Measurements from ENCODE around the gene TCF15.

The TCF15 gene

DNA sequence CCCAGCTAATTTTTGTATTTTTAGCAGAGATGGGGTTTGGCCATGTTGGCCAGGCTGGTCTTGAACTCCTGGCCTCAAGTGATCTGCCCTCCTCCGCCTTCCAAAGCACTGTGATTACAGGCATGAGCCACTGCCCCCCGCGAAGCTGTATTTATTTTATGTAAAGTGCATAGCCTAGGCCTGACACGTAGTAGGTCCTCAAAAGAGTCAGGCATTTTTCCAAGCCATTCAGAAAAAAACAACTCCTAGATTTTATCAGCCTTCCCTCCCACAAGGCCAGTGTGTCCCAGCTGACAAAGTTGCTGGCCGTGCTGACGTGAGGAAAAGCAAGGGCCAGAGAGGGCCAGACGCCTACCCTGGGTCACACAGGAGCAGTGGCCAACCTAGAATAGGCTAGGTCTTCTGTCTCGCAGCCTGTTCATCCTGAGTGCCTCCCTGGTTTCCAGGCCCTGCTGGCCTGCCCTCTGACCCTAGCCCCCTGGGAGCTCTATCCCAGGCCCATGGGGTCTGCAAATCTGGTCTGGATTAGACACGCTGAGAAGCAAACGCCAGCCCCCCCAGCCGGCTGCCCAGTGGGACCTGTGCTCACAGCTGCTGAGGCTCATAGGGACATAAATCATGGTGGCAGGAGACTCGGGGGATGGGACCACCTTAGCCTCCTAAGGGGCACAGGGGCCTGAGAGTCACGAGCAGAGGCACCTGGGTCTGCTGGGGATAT, 11.8 kb downstream of the TCF15 start:
- Histone ChIP-seq H3K4me1 (ENCODE audit: control insufficient read depth, insufficient read depth, low read length, poor library complexity, severe bottlenecking) (no peaks in the 10 kb centered on the region), H3K36me3 (ENCODE audit: control insufficient read depth, insufficient read depth, low read length) (no peaks in the 10 kb centered on the region), H3K4me3 (ENCODE audit: insufficient read depth, low read depth, low read length, poor library complexity, severe bottlenecking) (no peak overlapping the region), H3K9me3 (ENCODE audit: control insufficient read depth, low read length) (no peaks in the 10 kb centered on the region), H3K27ac (ENCODE audit: insufficient read depth, low read length, poor library complexity, severe bottlenecking) (no peak overlapping the region), H3K27me3 (replicated peaks; ENCODE audit: control insufficient read depth, insufficient read depth, low read length, poor library complexity, severe bottlenecking) (no peaks in the 10 kb centered on the region)
- no peak for DNase-seq

DNA sequence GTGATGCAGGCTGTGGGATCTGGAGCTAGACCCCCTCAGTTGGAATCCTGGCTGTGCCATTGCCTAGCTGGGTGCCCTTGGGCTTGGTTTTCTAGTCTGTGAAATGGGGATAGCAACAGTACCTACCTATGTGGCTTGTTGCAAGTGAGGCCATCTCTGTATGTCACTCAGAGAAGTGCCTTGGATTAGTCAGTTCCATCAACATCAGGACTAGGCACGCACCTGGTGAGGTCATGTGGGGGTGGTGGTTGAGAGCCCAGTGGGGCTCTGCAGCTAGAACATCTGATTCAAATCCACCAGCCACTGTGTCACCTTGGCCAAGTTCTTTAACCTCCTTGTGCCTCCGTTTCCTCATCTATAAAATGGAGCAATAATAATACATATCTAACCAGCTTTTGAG, 12.5 kb downstream of the TCF15 start:
- no peaks in the 10 kb centered on the region for H3K9me3 ChIP-seq (ENCODE audit: control insufficient read depth, low read length)
- H3K4me3 ChIP-seq (ENCODE audit: insufficient read depth, low read depth, low read length, poor library complexity, severe bottlenecking), result no peak overlapping the region
- H3K27ac ChIP-seq (ENCODE audit: insufficient read depth, low read length, poor library complexity, severe bottlenecking), result no peak overlapping the region
- no peaks in the 10 kb centered on the region for H3K27me3 ChIP-seq (replicated peaks; ENCODE audit: control insufficient read depth, insufficient read depth, low read length, poor library complexity, severe bottlenecking)
- H3K4me1 ChIP-seq (ENCODE audit: control insufficient read depth, insufficient read depth, low read length, poor library complexity, severe bottlenecking), result no peaks in the 10 kb centered on the region
- no peak for DNase-seq
- H3K36me3 ChIP-seq (ENCODE audit: control insufficient read depth, insufficient read depth, low read length), result no peaks in the 10 kb centered on the region

DNA sequence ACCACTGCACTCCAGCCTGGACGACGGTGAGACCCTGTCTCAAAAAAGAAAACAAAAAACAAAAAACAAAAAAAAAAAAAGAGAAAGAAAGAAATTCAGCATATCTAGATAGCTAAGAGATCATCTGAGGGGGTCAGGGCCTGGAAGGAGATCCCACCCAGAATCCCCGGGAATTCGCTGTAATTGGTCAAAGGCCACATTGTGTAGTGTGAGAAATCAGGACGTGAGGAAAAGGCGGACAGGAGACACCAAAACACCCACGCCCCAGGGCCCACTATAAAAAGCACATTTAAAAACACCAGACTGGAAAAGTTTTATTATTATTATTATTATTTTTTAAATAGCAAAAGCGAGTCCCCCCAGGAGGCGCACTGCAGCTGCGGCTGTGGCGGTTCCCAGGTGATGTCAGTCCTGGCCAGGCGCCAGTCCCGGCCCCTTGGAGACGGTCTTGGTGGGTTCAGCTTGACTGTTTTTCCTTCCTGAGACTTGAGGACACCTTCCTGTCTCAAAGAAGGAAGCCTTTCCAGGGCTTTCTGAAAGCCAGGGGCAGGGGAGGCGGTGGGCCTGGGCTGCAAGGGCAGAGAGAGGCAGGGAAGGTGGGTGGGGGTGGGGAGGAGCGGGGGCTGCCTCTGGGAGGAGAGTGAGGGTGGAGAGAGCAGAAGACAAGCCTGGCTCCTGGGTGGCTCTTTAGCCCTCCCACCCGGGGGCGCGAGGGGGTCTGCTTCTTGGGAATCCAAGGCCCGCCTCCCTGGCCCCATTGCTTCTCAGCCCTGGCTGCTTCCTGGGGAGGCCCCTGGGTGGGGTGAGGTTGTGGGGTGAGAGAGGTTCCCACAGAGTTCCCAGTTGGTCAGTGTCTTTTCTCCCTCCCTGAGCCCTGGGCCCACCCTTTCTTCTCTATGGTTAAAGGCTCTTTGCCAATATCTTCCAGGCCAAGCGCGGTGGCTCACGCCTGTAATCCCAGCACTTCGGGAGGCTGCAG, 14.5 kb downstream of the TCF15 start:
- Histone ChIP-seq H3K27me3 (replicated peaks; ENCODE audit: control insufficient read depth, insufficient read depth, low read length, poor library complexity, severe bottlenecking) (peaks cover 1% of the 10 kb centered on the region), H3K27ac (ENCODE audit: insufficient read depth, low read length, poor library complexity, severe bottlenecking) (no peak overlapping the region), H3K4me3 (ENCODE audit: insufficient read depth, low read depth, low read length, poor library complexity, severe bottlenecking) (no peak overlapping the region), H3K9me3 (ENCODE audit: control insufficient read depth, low read length) (no peaks in the 10 kb centered on the region), H3K36me3 (ENCODE audit: control insufficient read depth, insufficient read depth, low read length) (no peaks in the 10 kb centered on the region), H3K4me1 (ENCODE audit: control insufficient read depth, insufficient read depth, low read length, poor library complexity, severe bottlenecking) (no peaks in the 10 kb centered on the region)
- no peak for DNase-seq

DNA sequence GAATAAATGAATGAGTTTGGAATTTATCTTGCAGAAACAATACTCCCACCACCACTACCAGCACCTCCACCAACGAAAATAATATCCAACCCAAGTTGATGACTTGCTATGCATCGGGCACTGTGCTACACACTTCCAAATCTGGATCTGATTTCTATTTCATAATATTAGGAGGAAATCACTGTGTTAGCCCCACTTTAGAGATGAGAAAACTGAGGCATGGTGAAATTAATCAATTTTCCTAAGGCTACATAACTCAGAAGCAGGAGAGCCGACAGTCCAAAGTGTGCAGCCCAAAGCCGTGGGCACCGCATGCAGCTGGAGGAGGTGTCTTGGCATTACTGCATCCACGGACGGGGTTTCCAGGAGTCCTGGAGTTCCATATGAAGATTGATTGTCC, 17.6 kb downstream of the TCF15 start:
- no peaks in the 10 kb centered on the region for H3K4me1 ChIP-seq (ENCODE audit: control insufficient read depth, insufficient read depth, low read length, poor library complexity, severe bottlenecking)
- no peak for DNase-seq
- peaks cover 7% of the 10 kb centered on the region for H3K27me3 ChIP-seq (replicated peaks; ENCODE audit: control insufficient read depth, insufficient read depth, low read length, poor library complexity, severe bottlenecking)
- no peak overlapping the region for H3K4me3 ChIP-seq (ENCODE audit: insufficient read depth, low read depth, low read length, poor library complexity, severe bottlenecking)
- no peaks in the 10 kb centered on the region for H3K9me3 ChIP-seq (ENCODE audit: control insufficient read depth, low read length)
- no peak overlapping the region for H3K27ac ChIP-seq (ENCODE audit: insufficient read depth, low read length, poor library complexity, severe bottlenecking)
- no peaks in the 10 kb centered on the region for H3K36me3 ChIP-seq (ENCODE audit: control insufficient read depth, insufficient read depth, low read length)

DNA sequence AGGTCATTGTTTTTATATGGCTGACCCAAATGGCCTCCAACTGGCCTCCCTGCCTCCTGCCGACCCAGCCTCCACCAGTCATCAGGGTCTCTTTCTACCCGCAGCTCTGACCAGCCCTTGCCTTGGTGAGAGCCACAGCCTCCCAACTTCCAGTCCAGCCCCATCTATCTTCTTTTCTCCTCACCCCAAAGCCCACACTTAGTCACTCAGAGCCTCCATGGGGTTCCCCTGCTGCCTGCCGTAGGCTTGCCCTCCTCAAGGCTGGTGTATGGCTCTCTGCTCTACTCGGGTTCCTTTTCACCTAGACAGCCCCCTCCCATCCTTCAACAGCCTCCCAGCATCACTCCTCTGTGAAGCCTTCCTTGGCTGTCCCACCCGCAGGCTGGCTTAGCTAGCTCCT, 18.2 kb downstream of the TCF15 start:
- DNase-seq, result no peak
- Histone ChIP-seq H3K4me3 (ENCODE audit: insufficient read depth, low read depth, low read length, poor library complexity, severe bottlenecking) (no peak overlapping the region), H3K27ac (ENCODE audit: insufficient read depth, low read length, poor library complexity, severe bottlenecking) (no peak overlapping the region), H3K9me3 (ENCODE audit: control insufficient read depth, low read length) (no peaks in the 10 kb centered on the region), H3K4me1 (ENCODE audit: control insufficient read depth, insufficient read depth, low read length, poor library complexity, severe bottlenecking) (no peaks in the 10 kb centered on the region), H3K36me3 (ENCODE audit: control insufficient read depth, insufficient read depth, low read length) (no peaks in the 10 kb centered on the region), H3K27me3 (replicated peaks; ENCODE audit: control insufficient read depth, insufficient read depth, low read length, poor library complexity, severe bottlenecking) (peaks cover 7% of the 10 kb centered on the region)

DNA sequence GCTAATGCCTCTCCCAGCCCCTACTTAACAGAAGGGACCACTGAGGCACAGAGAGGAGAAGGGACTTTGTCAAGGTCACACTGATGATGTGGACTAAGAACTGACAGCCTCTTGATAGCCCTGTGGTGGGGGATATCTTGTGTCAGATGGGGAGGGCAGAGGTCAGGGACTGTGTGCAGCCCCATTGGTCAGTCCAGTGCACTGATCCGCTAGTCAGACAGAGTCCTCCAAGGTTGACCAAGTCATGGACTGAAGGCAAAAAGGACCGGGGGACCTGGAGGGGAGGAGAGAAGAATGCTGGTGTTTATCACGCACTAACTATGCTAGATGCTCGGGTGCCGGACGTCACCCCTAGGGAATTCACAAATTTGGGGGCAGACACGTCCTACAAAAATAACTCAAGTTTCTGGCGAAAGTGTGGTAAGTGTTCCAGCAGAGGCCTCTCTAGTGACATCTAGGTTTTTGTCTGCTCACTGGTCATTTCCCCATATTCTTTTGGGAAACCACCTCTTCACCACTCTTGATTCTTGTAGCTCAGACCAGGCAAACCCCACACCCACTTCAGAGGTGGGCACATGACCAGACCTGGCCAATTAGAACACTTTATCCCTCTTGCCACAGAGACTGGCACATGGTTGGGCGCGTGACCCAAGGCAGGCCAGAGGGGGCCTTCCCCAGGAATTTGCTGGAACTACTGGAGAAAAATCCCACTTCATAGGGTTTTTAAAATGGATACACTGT, 21.0 kb downstream of the TCF15 start:
- Histone ChIP-seq H3K4me3 (ENCODE audit: insufficient read depth, low read depth, low read length, poor library complexity, severe bottlenecking) (no peak overlapping the region), H3K27me3 (replicated peaks; ENCODE audit: control insufficient read depth, insufficient read depth, low read length, poor library complexity, severe bottlenecking) (peaks cover 7% of the 10 kb centered on the region), H3K4me1 (ENCODE audit: control insufficient read depth, insufficient read depth, low read length, poor library complexity, severe bottlenecking) (no peaks in the 10 kb centered on the region), H3K27ac (ENCODE audit: insufficient read depth, low read length, poor library complexity, severe bottlenecking) (no peak overlapping the region), H3K9me3 (ENCODE audit: control insufficient read depth, low read length) (no peaks in the 10 kb centered on the region), H3K36me3 (ENCODE audit: control insufficient read depth, insufficient read depth, low read length) (no peaks in the 10 kb centered on the region)
- DNase-seq, result no peak

DNA sequence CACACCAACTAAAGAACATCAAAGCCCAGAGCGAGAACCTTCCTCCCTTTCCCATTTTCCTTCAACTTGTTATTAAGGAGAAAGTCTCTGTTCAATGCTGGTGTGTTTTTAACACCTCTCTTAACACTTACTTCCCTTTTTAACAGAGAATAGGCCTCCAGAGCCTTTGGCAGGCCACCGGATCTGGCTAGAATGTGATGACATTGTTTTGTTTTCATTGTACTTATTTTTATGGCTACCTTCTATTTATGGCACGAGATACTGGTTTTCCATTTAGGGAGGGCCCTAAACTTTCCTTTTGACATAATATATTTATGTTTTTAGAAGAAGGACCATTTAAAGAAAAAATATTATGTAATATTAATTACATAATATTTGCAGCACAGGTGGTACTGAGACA, 21.6 kb downstream of the TCF15 start:
- no peak overlapping the region for H3K4me3 ChIP-seq (ENCODE audit: insufficient read depth, low read depth, low read length, poor library complexity, severe bottlenecking)
- H3K4me1 ChIP-seq (ENCODE audit: control insufficient read depth, insufficient read depth, low read length, poor library complexity, severe bottlenecking), result no peaks in the 10 kb centered on the region
- DNase-seq, result no peak
- no peaks in the 10 kb centered on the region for H3K36me3 ChIP-seq (ENCODE audit: control insufficient read depth, insufficient read depth, low read length)
- H3K27ac ChIP-seq (ENCODE audit: insufficient read depth, low read length, poor library complexity, severe bottlenecking), result no peak overlapping the region
- H3K27me3 ChIP-seq (replicated peaks; ENCODE audit: control insufficient read depth, insufficient read depth, low read length, poor library complexity, severe bottlenecking), result peaks cover 7% of the 10 kb centered on the region
- H3K9me3 ChIP-seq (ENCODE audit: control insufficient read depth, low read length), result no peaks in the 10 kb centered on the region

DNA sequence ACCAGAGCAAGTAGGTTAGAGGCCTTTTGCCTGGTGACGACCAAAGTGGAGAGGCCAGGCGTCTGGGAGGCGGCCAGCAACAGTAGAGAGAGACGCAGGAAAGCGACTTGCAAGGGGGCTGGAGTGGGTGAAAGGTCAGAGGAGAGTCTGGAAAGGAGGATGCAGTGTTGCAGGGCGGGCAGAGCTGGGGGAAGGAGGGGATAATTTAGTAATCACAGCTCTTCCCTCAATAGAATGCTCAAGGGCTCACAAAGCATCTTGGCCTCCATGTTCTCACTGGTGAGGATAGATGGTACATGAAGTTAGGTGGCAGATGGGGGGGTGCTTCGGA, 25.2 kb downstream of the TCF15 start:
- no peak for DNase-seq
- Histone ChIP-seq H3K27ac (ENCODE audit: insufficient read depth, low read length, poor library complexity, severe bottlenecking) (no peak overlapping the region), H3K9me3 (ENCODE audit: control insufficient read depth, low read length) (no peaks in the 10 kb centered on the region), H3K4me3 (ENCODE audit: insufficient read depth, low read depth, low read length, poor library complexity, severe bottlenecking) (no peak overlapping the region), H3K4me1 (ENCODE audit: control insufficient read depth, insufficient read depth, low read length, poor library complexity, severe bottlenecking) (no peaks in the 10 kb centered on the region), H3K27me3 (replicated peaks; ENCODE audit: control insufficient read depth, insufficient read depth, low read length, poor library complexity, severe bottlenecking) (no peaks in the 10 kb centered on the region), H3K36me3 (ENCODE audit: control insufficient read depth, insufficient read depth, low read length) (no peaks in the 10 kb centered on the region)

DNA sequence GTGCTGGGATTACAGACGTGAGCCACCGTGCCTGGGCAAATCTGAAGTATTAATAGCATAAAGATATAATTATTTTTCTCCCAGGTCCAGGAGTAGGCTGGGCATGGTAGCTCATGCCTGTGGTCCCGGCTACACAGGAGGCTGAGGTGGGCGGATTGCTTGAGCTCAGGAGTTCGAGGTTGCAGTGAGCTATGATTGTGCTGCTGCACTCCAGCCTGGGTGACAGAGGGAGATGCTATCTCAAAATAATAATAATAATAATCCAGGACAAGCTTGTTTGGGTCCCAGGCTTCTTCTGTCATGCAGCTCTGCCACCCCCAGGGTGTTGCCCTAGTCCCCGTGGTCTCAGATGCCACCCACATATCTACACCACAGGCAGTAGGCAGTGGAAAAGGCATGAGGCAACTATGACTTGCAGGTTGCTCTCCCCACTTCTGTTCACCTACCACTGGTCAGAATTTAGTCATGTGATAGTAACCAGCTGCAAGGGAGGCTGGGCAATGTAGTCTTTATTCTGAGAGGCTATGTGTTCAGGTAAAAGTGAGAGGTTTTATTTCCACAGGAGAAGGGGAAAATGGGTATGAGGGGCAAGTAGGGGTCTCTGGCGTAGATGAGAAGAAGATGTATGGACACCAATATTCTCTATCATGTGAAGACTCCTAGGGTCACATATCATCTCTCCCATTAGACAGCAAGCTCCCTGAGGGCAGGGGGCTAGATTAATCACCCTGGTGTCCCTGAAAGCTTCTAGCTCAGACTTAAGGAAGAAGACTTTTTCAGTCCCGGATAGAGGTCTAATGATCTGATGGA, 25.7 kb downstream of the TCF15 start:
- Histone ChIP-seq H3K36me3 (ENCODE audit: control insufficient read depth, insufficient read depth, low read length) (no peaks in the 10 kb centered on the region), H3K4me3 (ENCODE audit: insufficient read depth, low read depth, low read length, poor library complexity, severe bottlenecking) (no peak overlapping the region), H3K4me1 (ENCODE audit: control insufficient read depth, insufficient read depth, low read length, poor library complexity, severe bottlenecking) (no peaks in the 10 kb centered on the region), H3K27ac (ENCODE audit: insufficient read depth, low read length, poor library complexity, severe bottlenecking) (no peak overlapping the region), H3K27me3 (replicated peaks; ENCODE audit: control insufficient read depth, insufficient read depth, low read length, poor library complexity, severe bottlenecking) (no peaks in the 10 kb centered on the region), H3K9me3 (ENCODE audit: control insufficient read depth, low read length) (no peaks in the 10 kb centered on the region)
- DNase-seq, result no peak

All from effector memory CD4-positive, alpha-beta T cell (primary cell).